ENCODE results near the gene KRTAP29-1.

Gene KRTAP29-1

GRCh38 chr17:41287050-41287449 is 15.6 kb downstream of the KRTAP29-1 start:
- TF ChIP-seq POLR2AphosphoS5 (IDR thresholded peaks at IDR 0.05; ENCODE audit: low read depth, low read length): no peak
- no peak for TF ChIP-seq TAF1 (IDR thresholded peaks at IDR 0.05; ENCODE audit: borderline replicate concordance, insufficient read depth, low read length)
- TF ChIP-seq SIN3A (IDR thresholded peaks at IDR 0.05; ENCODE audit: borderline replicate concordance, insufficient read depth, low read length): no peak
- TF ChIP-seq REST (IDR thresholded peaks at IDR 0.05; ENCODE audit: insufficient read depth in 1 of 2, low read depth in 2 of 2, low read length in 2 of 2): no peak
- TF ChIP-seq FOXP2 (optimal IDR thresholded peaks at IDR 0.05; ENCODE audit: borderline replicate concordance, extremely low read depth, extremely low read length, insufficient read depth): no peak

GRCh38 chr17:41284546-41284945 is 18.1 kb downstream of the KRTAP29-1 start:
- TF ChIP-seq TAF1 (IDR thresholded peaks at IDR 0.05; ENCODE audit: borderline replicate concordance, insufficient read depth, low read length) (no peak), POLR2AphosphoS5 (IDR thresholded peaks at IDR 0.05; ENCODE audit: low read depth, low read length) (no peak), FOXP2 (optimal IDR thresholded peaks at IDR 0.05; ENCODE audit: borderline replicate concordance, extremely low read depth, extremely low read length, insufficient read depth) (no peak), REST (IDR thresholded peaks at IDR 0.05; ENCODE audit: insufficient read depth in 1 of 2, low read depth in 2 of 2, low read length in 2 of 2) (no peak), SIN3A (IDR thresholded peaks at IDR 0.05; ENCODE audit: borderline replicate concordance, insufficient read depth, low read length) (no peak)

GRCh38 chr17:41284043-41284442 is 18.6 kb downstream of the KRTAP29-1 start:
- TF ChIP-seq POLR2AphosphoS5 (IDR thresholded peaks at IDR 0.05; ENCODE audit: low read depth, low read length): no peak
- TF ChIP-seq REST (IDR thresholded peaks at IDR 0.05; ENCODE audit: insufficient read depth in 1 of 2, low read depth in 2 of 2, low read length in 2 of 2): no peak

GRCh38 chr17:41278176-41278955 is 24.3 kb downstream of the KRTAP29-1 start:
- TF ChIP-seq FOXP2 (optimal IDR thresholded peaks at IDR 0.05; ENCODE audit: borderline replicate concordance, extremely low read depth, extremely low read length, insufficient read depth): no peak
- TF ChIP-seq SIN3A (IDR thresholded peaks at IDR 0.05; ENCODE audit: borderline replicate concordance, insufficient read depth, low read length): no peak
- TF ChIP-seq POLR2AphosphoS5 (IDR thresholded peaks at IDR 0.05; ENCODE audit: low read depth, low read length): no peak
- TF ChIP-seq REST (IDR thresholded peaks at IDR 0.05; ENCODE audit: insufficient read depth in 1 of 2, low read depth in 2 of 2, low read length in 2 of 2): no peak
- TF ChIP-seq TAF1 (IDR thresholded peaks at IDR 0.05; ENCODE audit: borderline replicate concordance, insufficient read depth, low read length): no peak
